Stimulated activated CD8-positive, alpha-beta memory T cell treated with anti-CD3 and anti-CD28 coated beads, Interleukin-12 subunit alpha, Interleukin-12 subunit beta, amount 100 ng/mL, for 4 hours (primary cell): ENCODE results near the gene RAD51B.
"Not testable (repeated sequence)": the region's sequence is repeated elsewhere in the genome, so short reads cannot be mapped to it uniquely, and the experiment has no call there.

Experiments
- DNase-seq: peaks from one replicate; pipeline ENCODE4 v3.0.0-alpha.2; 2020; ENCODE audit warnings: low read depth

Gene RAD51B

GRCh38 chr14:68302938-68303337 is 483.4 kb downstream of the RAD51B start:
- not testable (repeated sequence) for DNase-seq

- no peak for DNase-seq
Measured at GRCh38 chr14:68305738-68306137, 486.2 kb downstream of the RAD51B start.

- no peak for DNase-seq
Measured at GRCh38 chr14:68306265-68306933, 486.8 kb downstream of the RAD51B start.

GRCh38 chr14:68306934-68307789 is 487.6 kb downstream of the RAD51B start:
- DNase-seq: no peak

GRCh38 chr14:68307790-68308168 is 488.2 kb downstream of the RAD51B start:
- DNase-seq: no peak

- no peak for DNase-seq
Measured at GRCh38 chr14:68308726-68309520, 489.3 kb downstream of the RAD51B start.

GRCh38 chr14:68309616-68310015 is 490.0 kb downstream of the RAD51B start:
- DNase-seq: no peak

- no peak for DNase-seq
Measured at GRCh38 chr14:68312300-68312699, 492.7 kb downstream of the RAD51B start.

- DNase-seq: no peak
Measured at GRCh38 chr14:68312884-68313610, 493.5 kb downstream of the RAD51B start.

GRCh38 chr14:68314642-68315041 is 495.1 kb downstream of the RAD51B start:
- no peak for DNase-seq

- no peak for DNase-seq
Measured at GRCh38 chr14:68315081-68315480, 495.5 kb downstream of the RAD51B start.

- no peak for DNase-seq
Measured at GRCh38 chr14:68316078-68316868, 496.7 kb downstream of the RAD51B start.

GRCh38 chr14:68317239-68317638 is 497.7 kb downstream of the RAD51B start:
- no peak for DNase-seq

GRCh38 chr14:68318828-68319227 is 499.2 kb downstream of the RAD51B start:
- DNase-seq: no peak

GRCh38 chr14:68320495-68320894 is 500.9 kb downstream of the RAD51B start:
- no peak for DNase-seq

GRCh38 chr14:68322940-68323620 is 503.5 kb downstream of the RAD51B start:
- DNase-seq: no peak

- DNase-seq: no peak
Measured at GRCh38 chr14:68325267-68325807, 505.8 kb downstream of the RAD51B start.

- no peak for DNase-seq
Measured at GRCh38 chr14:68327231-68327630, 507.7 kb downstream of the RAD51B start.

GRCh38 chr14:68328509-68328908 is 508.9 kb downstream of the RAD51B start:
- DNase-seq: no peak

- DNase-seq: no peak
Measured at GRCh38 chr14:68331426-68331825, 511.8 kb downstream of the RAD51B start.
